HEK293 (cell line): Measurements from ENCODE around the gene NPNT.

Experiments
- CTCF ChIA-PET: fragments of 350-600 bp; formaldehyde crosslinking; extraction: SDS; loops from one replicate; lab custom pipeline; 2021; ENCODE audit warnings: antibody characterized with exemption; lab: Yijun Ruan, JAX
- POLR2A ChIA-PET: fragments of 300-600 bp; formaldehyde crosslinking; extraction: SDS; loops from one replicate; lab custom pipeline; 2020; ENCODE audit warnings: antibody characterized with exemption, inconsistent platforms; lab: Yijun Ruan, JAX
- H3K27ac ChIP-seq: fragments of 200-500 bp; sonication (Bioruptor generic); 2 replicates; pipeline ENCODE4 v1.5.1; 2014; ENCODE audit warnings: low read depth, low read length, control low read depth, inconsistent platforms; ENCODE audit errors: extremely low read depth
- H3K36me3 ChIP-seq, 2 experiments: fragments of 200-500 bp in 1 of 2; sonication (Bioruptor generic) in 1 of 2; 1 replicate in 1 of 2; 2 replicates in 1 of 2; pipeline ENCODE4 v1.5.1; 2014 to 2017; ENCODE audit warnings: inconsistent platforms in 2 of 2, low read length in 2 of 2; ENCODE audit not compliant: control insufficient read depth in 2 of 2, insufficient read depth in 1 of 2
- H3K4me1 ChIP-seq: fragments of 200-500 bp; sonication (Bioruptor generic); 2 replicates; pipeline ENCODE4 v1.5.1; 2014; ENCODE audit warnings: mild to moderate bottlenecking, low read length, inconsistent platforms; ENCODE audit not compliant: control insufficient read depth, insufficient read depth
- H3K4me3 ChIP-seq: 2 replicates; pipeline ENCODE4 v1.5.1; 2011; ENCODE audit warnings: low read depth, mild to moderate bottlenecking, control low read depth, low read length, moderate library complexity
- H3K9me3 ChIP-seq: fragments of 200-500 bp; sonication (Bioruptor generic); 2 replicates; pipeline ENCODE4 v1.5.1; 2014; ENCODE audit warnings: low read depth, low read length, inconsistent platforms; ENCODE audit not compliant: control insufficient read depth, insufficient read depth
- BCL11A ChIP-seq: fragments of 450-650 bp; formaldehyde crosslinking; IDR thresholded peaks from 2 replicates; pipeline ENCODE4 v1.5.1; 2016; ENCODE audit warnings: low read depth, missing biosample characterization, missing genetic modification characterization
- IKZF3 ChIP-seq: fragments of 450-650 bp; IDR thresholded peaks from 2 replicates; pipeline ENCODE4 v1.5.0; 2018; ENCODE audit warnings: missing biosample characterization, mild to moderate bottlenecking, missing genetic modification characterization, moderate library complexity
- KLF9 ChIP-seq: fragments of 450-650 bp; formaldehyde crosslinking; IDR thresholded peaks from 2 replicates; pipeline ENCODE4 v1.5.1; 2016; ENCODE audit warnings: missing biosample characterization, missing genetic modification characterization, low read depth
- PRDM4 ChIP-seq: fragments of 450-650 bp; formaldehyde crosslinking; IDR thresholded peaks from 2 replicates; pipeline ENCODE4 v1.5.1; 2017; ENCODE audit warnings: missing biosample characterization, missing genetic modification characterization
- YY2 ChIP-seq: fragments of 450-650 bp; formaldehyde crosslinking; IDR thresholded peaks from 2 replicates; pipeline ENCODE4 v1.5.1; 2016; ENCODE audit warnings: missing biosample characterization, missing genetic modification characterization
- ZNF10 ChIP-seq: fragments of 450-650 bp; formaldehyde crosslinking; IDR thresholded peaks from 2 replicates; pipeline ENCODE4 v1.5.1; 2017; ENCODE audit warnings: missing biosample characterization, missing genetic modification characterization
- ZNF121 ChIP-seq: fragments of 450-650 bp; formaldehyde crosslinking; IDR thresholded peaks from 2 replicates; pipeline ENCODE4 v1.5.1; 2016; ENCODE audit warnings: missing biosample characterization, missing genetic modification characterization
- ZNF138 ChIP-seq: fragments of 450-650 bp; formaldehyde crosslinking; IDR thresholded peaks from 2 replicates; pipeline ENCODE4 v1.5.1; 2016; ENCODE audit warnings: missing biosample characterization, missing genetic modification characterization, borderline replicate concordance
- ZNF157 ChIP-seq: fragments of 450-650 bp; formaldehyde crosslinking; IDR thresholded peaks from 2 replicates; pipeline ENCODE4 v1.5.1; 2016; ENCODE audit warnings: missing biosample characterization, missing genetic modification characterization
- ZNF174 ChIP-seq: fragments of 450-650 bp; formaldehyde crosslinking; IDR thresholded peaks from 2 replicates; pipeline ENCODE4 v1.5.0; 2017; ENCODE audit warnings: missing biosample characterization, mild to moderate bottlenecking, missing genetic modification characterization
- ZNF341 ChIP-seq: fragments of 450-650 bp; formaldehyde crosslinking; IDR thresholded peaks from 2 replicates; pipeline ENCODE4; 2016; ENCODE audit warnings: low read depth, missing biosample characterization, missing genetic modification characterization
- ZNF404 ChIP-seq: fragments of 450-650 bp; formaldehyde crosslinking; IDR thresholded peaks from 2 replicates; pipeline ENCODE4 v1.5.1; 2017; ENCODE audit warnings: missing biosample characterization, missing genetic modification characterization
- ZNF510 ChIP-seq: fragments of 450-650 bp; formaldehyde crosslinking; IDR thresholded peaks from 2 replicates; pipeline ENCODE4 v1.5.1; 2018; ENCODE audit warnings: mild to moderate bottlenecking, missing genetic modification characterization, missing biosample characterization; ENCODE audit not compliant: insufficient replicate concordance
- ZNF518A ChIP-seq: fragments of 450-650 bp; formaldehyde crosslinking; conservative IDR thresholded peaks from 2 replicates; pipeline ENCODE4 v1.5.1; 2016; ENCODE audit warnings: low read depth, missing biosample characterization, missing genetic modification characterization
- ZNF521 ChIP-seq: fragments of 450-650 bp; formaldehyde crosslinking; IDR thresholded peaks from 2 replicates; pipeline ENCODE4 v1.5.1; 2017; ENCODE audit warnings: missing biosample characterization, mild to moderate bottlenecking, missing genetic modification characterization
- ZNF548 ChIP-seq: fragments of 450-650 bp; formaldehyde crosslinking; IDR thresholded peaks from 2 replicates; pipeline ENCODE4 v1.5.1; 2016; ENCODE audit warnings: missing biosample characterization, missing genetic modification characterization
- ZNF560 ChIP-seq: fragments of 450-650 bp; formaldehyde crosslinking; IDR thresholded peaks from 2 replicates; pipeline ENCODE4 v1.5.1; 2017; ENCODE audit warnings: missing biosample characterization, missing genetic modification characterization, borderline replicate concordance
- ZNF624 ChIP-seq: fragments of 450-650 bp; formaldehyde crosslinking; IDR thresholded peaks from 2 replicates; pipeline ENCODE4 v1.5.1; 2017; ENCODE audit warnings: missing biosample characterization, missing genetic modification characterization
- ZNF768 ChIP-seq: fragments of 450-650 bp; formaldehyde crosslinking; IDR thresholded peaks from 2 replicates; pipeline ENCODE4 v1.5.1; 2018; ENCODE audit warnings: missing biosample characterization, mild to moderate bottlenecking, missing genetic modification characterization
- ZNF830 ChIP-seq: fragments of 450-650 bp; IDR thresholded peaks from 2 replicates; pipeline ENCODE4 v1.5.0; 2018; ENCODE audit warnings: missing biosample characterization, missing genetic modification characterization, low read depth, mild to moderate bottlenecking, moderate library complexity
- ZSCAN5A ChIP-seq: fragments of 450-650 bp; formaldehyde crosslinking; IDR thresholded peaks from 2 replicates; pipeline ENCODE4 v1.5.1; 2016; ENCODE audit warnings: missing biosample characterization, missing genetic modification characterization

The NPNT gene

GRCh38 chr4:105972946-105973621 lies 77.8 kb downstream of the NPNT start:
- H3K9me3 ChIP-seq: no peaks in the 10 kb centered on the region
- H3K4me1 ChIP-seq: no peaks in the 10 kb centered on the region
- no peaks in the 10 kb centered on the region for H3K36me3 ChIP-seq
- ChIA-PET POLR2A (no interaction called here), CTCF (no interaction called here)
- TF ChIP-seq ZNF138 (tag by site-specific recombination): no peak
- no peak for TF ChIP-seq ZNF10 (tag by site-specific recombination)
- TF ChIP-seq ZNF174 (tag by site-specific recombination): no peak
- TF ChIP-seq ZNF510 (tag by site-specific recombination): no peak
- TF ChIP-seq ZNF768 (tag by site-specific recombination): no peak
- TF ChIP-seq ZNF404 (tag by site-specific recombination): no peak
- TF ChIP-seq ZNF121 (tag by site-specific recombination): no peak
- TF ChIP-seq ZNF341 (tag by site-specific recombination): no peak
- no peak overlapping the region for H3K27ac ChIP-seq
- H3K4me3 ChIP-seq: no peak overlapping the region

- H3K27ac ChIP-seq: no peak overlapping the region
- no peaks in the 10 kb centered on the region for H3K36me3 ChIP-seq
- H3K9me3 ChIP-seq: no peaks in the 10 kb centered on the region
- no peaks in the 10 kb centered on the region for H3K4me1 ChIP-seq
- H3K4me3 ChIP-seq: no peak overlapping the region
- TF ChIP-seq ZNF548 (tag by site-specific recombination): no peak
- TF ChIP-seq ZNF138 (tag by site-specific recombination): no peak
- TF ChIP-seq ZNF157: no peak
- no peak for TF ChIP-seq ZNF518A (tag by site-specific recombination)
- no peak for TF ChIP-seq ZNF560 (tag by site-specific recombination)
- TF ChIP-seq YY2 (tag by site-specific recombination): no peak
- TF ChIP-seq IKZF3 (tag by site-specific recombination): no peak
- TF ChIP-seq PRDM4: no peak
- no peak for TF ChIP-seq ZNF510 (tag by site-specific recombination)
- TF ChIP-seq ZNF830 (tag by site-specific recombination): no peak
- no peak for TF ChIP-seq KLF9 (tag by site-specific recombination)
- TF ChIP-seq ZNF624 (tag by site-specific recombination): no peak
- TF ChIP-seq BCL11A (tag by site-specific recombination): no peak
- no peak for TF ChIP-seq ZNF521
- no peak for TF ChIP-seq ZSCAN5A (tag by site-specific recombination)
- CTCF ChIA-PET: no interaction called here
- POLR2A ChIA-PET: no interaction called here
These were observed 81.6 kb downstream of the NPNT start for GRCh38 chr4:105976915-105977314.
